ENCODE results near the gene IL17C.

DNA sequence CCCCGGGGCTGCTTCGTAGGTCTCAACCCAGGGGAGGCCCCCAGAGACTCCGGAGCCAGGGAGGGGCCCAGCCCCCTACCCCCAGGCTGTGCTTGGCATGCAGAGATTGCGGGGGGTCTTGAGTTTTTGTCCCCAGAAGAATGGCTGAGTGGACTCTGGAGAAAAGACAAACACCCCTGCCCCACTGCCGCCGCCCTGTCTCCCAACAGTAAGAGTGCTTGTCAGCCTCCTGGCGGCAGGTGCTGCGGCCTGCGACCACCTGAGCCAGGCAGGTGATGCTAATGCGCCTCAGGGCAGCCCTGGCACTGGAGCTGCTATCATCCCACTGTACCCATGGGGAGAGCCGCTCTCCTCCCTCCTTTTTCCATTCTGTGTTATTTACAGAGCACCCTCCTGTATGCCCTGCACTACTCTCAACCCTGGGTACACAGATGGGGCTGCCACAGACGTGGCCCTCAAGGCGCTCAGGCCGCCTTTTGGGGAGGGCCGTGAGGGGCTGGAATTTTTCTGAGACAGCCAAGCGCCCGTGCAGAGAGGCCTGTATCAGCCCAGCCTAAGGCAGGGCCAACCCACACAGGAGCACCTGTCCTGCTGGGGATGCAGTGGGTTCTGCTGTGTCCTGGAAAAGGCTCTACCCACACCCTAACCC, 2.6 kb upstream of the IL17C start:
- TF ChIP-seq, protein P1, sequence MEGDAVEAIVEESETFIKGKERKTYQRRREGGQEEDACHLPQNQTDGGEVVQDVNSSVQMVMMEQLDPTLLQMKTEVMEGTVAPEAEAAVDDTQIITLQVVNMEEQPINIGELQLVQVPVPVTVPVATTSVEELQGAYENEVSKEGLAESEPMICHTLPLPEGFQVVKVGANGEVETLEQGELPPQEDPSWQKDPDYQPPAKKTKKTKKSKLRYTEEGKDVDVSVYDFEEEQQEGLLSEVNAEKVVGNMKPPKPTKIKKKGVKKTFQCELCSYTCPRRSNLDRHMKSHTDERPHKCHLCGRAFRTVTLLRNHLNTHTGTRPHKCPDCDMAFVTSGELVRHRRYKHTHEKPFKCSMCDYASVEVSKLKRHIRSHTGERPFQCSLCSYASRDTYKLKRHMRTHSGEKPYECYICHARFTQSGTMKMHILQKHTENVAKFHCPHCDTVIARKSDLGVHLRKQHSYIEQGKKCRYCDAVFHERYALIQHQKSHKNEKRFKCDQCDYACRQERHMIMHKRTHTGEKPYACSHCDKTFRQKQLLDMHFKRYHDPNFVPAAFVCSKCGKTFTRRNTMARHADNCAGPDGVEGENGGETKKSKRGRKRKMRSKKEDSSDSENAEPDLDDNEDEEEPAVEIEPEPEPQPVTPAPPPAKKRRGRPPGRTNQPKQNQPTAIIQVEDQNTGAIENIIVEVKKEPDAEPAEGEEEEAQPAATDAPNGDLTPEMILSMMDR (IDR thresholded peaks at IDR 0.05; ENCODE audit: low read depth, low read length, poor library complexity, severe bottlenecking), result no peak
- no peak for TF ChIP-seq EZH2phosphoT487 (IDR thresholded peaks at IDR 0.05; ENCODE audit: borderline replicate concordance, low read length)

Measured in DOHH2 (cell line).